Stimulated activated CD4-positive, alpha-beta T cell treated with anti-CD3 and anti-CD28 coated beads, Interleukin-15, amount 100 ng/mL, for 24 hours (primary cell): ENCODE data around the gene CREB1.
"Not testable (repeated sequence)": the region's sequence is repeated elsewhere in the genome, so short reads cannot be mapped to it uniquely, and the experiment has no call there.

ENCODE experiments used
- DNase-seq: peaks from one replicate; pipeline ENCODE4 v3.0.0-alpha.2; 2020

CREB1 gene

GRCh38 chr2:207529330-207530159, at the start of gene CREB1:
Gene CREB1 (plus strand): TSS chr2:207529962. CDS start chr2:207555636, 25,674 bp downstream.
- peak; percentile 99 for DNase-seq

GRCh38 chr2:207480521-207481040, 49.2 kb upstream of the CREB1 start:
- DNase-seq, result no peak

DNA sequence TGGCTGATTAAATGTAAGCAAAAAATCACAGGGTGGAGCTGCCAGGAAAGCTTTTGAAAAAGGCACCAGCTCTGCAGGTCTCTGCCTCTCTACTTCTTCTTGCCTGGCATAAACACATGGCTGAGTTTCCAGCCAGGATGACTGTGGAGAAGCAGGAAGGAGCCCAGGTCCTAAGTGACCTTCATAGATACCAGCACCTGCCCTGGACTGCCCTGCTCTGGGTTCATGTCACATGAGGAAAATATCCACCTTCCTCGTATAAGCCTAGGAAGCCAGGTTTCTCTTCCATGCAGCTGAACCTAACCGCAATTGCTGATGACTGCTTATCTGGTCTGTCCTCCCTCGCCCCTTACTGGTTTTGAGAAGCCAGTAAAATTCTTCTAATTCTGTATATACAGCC, 47.8 kb upstream of the CREB1 start:
- DNase-seq, result no peak

DNA sequence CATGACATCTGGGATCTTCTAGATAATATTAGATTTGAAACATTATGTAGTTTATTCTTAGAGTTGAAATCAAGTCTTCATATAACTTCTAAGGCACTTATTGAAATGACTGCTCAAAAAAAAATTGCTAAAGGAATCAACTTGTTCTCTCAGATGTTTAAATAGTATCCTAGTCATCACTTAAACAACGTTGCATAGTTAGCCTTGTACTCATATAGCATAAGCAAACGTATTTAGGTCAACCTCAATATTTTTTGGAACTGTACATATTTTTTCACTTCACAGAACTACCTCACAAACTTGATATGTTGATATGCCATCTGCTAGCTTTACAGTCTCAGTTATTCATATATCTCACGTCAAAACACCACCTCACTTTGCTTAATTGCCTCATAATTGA, 47.1 kb upstream of the CREB1 start:
- no peak for DNase-seq

DNA sequence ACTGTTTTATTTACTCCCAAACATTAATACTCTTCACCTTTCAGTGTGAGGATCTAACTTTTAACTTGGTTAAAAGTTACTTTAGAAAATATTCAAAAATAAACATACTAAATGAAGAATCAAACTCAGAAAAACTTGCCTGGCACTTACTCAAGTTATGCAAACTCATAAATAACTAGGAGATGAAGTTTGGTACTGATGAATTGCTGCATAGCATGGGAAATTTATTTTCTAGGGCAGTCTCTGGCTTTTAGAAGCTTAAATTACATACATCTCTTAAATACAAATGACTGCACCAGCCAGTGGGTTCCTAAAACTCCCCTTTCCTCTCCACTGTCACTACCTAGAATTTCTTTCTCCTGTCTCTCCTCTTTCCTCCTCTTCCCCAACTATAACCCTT, 46.7 kb upstream of the CREB1 start:
- DNase-seq, result no peak

DNA sequence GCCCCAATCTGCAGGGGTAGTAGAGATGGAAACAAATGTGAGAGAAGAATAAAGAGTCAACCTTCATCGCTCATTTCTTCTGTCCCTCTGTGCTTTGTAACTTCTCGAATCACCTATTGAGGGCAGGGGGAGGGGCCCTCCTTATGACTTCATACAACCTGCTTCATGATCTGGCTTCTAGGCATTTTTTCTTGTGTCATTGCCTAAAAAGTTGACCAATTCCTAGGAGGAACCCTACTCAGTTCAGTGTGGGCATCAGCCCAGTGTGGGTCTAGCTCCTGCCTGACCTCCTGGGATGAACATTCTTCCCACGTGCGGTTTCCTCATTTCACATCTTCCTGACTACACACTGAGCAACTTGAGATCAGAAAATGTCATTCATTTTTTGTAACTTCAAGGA, 46.3 kb upstream of the CREB1 start:
- DNase-seq, result no peak

GRCh38 chr2:207484444-207485391, 45.0 kb upstream of the CREB1 start:
- no peak for DNase-seq

GRCh38 chr2:207487650-207488311, 42.0 kb upstream of the CREB1 start:
- no peak for DNase-seq

DNA sequence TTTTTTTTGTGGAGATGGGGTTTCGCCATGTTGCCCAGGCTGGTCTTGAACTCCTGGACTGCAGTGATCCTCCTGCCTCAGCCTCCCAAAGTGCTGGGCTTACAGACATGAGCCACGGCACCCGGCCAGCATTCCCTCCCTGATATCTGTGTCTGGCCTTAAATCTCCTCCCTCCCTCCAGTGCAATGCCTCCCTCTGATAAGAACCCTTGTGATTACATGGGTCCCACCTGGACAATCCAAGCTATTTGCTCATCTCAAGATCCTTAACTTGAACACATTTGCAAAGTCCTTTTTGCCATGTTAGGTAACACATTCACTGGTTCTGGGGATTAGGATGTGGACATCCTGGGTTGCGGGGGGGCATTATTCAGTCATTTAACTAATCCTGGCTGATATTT, 40.5 kb upstream of the CREB1 start:
- DNase-seq, result no peak

GRCh38 chr2:207490441-207490840, 39.3 kb upstream of the CREB1 start:
- DNase-seq, result no peak

- no peak for DNase-seq
Observed at GRCh38 chr2:207491086-207491485, 38.7 kb upstream of the CREB1 start.

- DNase-seq, result no peak
Observed at GRCh38 chr2:207491956-207492355, 37.8 kb upstream of the CREB1 start.

DNA sequence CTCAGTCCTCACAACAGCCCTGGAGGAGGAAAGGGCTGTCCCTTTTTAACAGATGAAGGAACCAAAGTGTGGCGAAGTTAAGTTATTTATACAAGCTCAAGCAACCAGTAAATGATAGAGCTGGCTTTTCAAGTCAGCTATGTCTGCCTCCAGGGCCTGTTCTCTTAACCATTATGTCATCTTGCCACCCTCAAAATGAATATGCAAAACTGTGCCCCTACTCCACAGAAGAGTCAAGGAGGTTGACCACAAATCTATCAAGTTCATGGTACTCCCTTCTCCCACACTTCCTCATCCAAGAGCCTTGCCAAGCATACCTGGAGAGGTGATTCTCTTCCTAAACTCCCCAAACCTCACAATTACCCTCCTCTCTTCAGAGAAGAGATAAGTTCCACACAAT, 37.3 kb upstream of the CREB1 start:
- no peak for DNase-seq

DNA sequence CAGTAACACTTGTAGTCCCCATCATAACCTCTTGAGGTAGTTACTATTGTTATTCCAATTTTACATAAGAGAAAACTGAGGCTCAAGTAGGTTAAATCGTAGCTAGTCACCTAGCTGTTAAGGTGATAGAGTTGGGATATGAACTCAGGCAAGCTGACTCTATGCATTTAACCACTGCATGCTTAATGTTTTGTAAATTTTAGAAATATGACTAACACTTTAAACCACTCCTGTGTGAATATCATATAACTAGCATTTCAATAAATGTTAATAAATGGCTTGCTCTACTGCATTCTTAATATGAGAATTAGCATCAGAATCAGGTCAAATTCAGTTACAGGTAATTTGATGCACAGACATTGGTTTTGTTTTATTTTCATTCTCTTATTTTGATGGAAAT, 35.6 kb upstream of the CREB1 start:
- no peak for DNase-seq

DNA sequence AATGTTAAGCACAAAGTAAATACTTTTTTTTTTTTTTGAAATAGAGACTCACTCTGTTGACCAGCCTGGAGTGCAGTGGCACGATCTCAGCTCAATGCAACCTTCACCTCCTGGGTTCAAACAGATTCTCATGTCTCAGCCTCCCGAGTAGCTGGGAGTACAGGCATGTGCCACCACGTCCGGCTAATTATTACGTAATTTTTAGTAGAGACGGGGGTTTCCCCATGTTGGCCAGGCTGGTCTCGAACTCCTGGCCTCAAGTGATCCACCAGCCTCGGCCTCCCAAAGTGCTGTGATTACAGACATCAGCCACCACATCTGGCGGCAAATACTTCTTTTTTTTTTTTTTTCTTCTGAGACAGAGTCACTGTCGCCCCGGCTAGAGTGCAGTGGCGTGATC, 32.8 kb upstream of the CREB1 start:
- not testable (repeated sequence) for DNase-seq

- no peak for DNase-seq
Observed at GRCh38 chr2:207497596-207497995, 32.2 kb upstream of the CREB1 start.

- DNase-seq, result no peak
Observed at GRCh38 chr2:207498427-207498826, 31.3 kb upstream of the CREB1 start.

DNA sequence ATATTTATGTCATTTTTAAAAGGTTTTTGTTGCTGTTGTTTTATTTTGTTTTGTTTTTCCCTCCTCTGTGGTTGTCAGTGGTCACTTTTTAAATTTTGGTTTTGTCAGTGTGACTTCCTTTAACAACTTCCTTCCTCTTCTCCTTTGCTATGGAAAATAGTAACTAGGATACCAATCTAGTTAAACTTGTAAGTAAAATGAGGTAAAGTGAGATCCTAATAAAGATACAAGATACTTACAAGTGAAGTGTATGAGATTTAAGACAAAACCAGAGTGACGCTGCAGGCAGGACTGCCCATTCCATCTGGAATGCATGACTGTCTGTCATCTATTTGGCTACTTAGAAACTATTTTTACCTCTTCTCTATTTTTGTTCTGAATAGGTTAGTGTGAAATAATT, 30.6 kb upstream of the CREB1 start:
- no peak for DNase-seq

DNA sequence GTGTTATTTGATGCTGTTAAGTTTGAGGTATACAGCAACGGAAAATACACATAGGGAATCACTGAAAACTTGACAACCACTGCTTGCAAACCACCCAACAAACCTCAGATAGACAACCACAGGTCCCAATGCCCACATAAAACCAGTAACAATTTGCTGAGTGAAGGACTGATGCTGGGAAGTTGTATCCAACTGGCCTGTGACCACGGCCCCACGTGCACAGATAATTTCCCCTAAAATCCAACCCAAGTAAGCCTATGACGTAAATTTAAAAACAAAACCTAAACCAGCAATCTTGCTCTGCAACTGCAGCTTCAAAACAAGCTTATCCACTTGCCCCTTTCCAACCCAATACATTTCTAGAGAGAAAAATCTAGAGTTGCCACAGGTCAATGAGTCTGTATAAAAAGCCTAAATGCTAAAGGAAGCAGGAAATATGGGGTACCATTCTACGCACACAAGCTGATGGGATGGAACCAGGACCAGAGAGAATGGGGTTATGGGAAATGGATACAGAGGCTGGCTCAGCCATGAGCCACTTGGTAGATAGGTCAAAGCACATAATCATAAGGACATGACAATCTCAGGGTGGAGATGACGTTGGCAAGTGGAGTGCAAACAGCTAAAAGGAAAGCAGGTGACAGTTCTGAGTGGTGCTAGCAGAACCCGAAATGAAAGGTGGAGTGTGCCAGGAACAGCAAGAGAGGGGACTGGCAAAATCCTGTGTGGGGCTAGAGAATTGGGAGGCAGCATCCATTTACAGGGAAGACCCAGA, 27.8 kb upstream of the CREB1 start:
- DNase-seq, result no peak

DNA sequence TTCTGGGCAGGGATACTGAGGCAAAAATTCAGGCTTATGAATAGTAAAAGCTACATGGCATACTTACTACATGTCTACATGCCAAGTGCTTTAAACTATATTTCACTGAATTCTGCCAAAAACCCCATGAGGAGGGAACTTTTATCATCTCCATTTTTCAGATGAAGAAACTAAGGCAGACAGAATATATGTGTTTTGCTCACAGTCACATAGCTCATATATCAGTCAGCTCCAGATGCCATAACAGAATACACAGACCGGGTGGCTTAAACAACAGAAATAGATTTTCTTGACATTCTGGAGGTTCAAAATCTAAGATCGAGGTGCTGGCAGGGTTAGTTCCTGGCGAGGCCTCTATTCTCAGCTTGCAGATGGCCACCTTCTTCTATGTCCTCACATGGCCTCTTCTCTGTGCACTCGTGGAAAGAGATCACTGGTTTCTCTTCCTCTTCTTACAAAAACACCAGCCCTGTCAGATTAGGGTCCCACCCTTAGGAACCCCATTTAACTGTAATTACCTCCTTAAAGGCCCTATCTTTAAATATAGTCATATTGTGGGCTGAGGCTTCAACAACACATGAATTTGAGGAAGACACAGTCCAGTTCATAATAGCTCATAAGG, 27.1 kb upstream of the CREB1 start:
- DNase-seq, result no peak

- no peak for DNase-seq
Observed at GRCh38 chr2:207503234-207503633, 26.5 kb upstream of the CREB1 start.
